GM21576 (cell line): Measurements from ENCODE around the gene TAF1B.
"Not testable (repeated sequence)": the region's sequence is repeated elsewhere in the genome, so short reads cannot be mapped to it uniquely, and the experiment has no call there.

Experiments used
- ATAC-seq: cut with Tn5 transposase; IDR thresholded peaks from one replicate; pipeline ENCODE4 v1.9.1; 2021; ENCODE audit warnings: mild to moderate bottlenecking, moderate library complexity; ENCODE audit not compliant: unreplicated experiment

TAF1B gene

DNA sequence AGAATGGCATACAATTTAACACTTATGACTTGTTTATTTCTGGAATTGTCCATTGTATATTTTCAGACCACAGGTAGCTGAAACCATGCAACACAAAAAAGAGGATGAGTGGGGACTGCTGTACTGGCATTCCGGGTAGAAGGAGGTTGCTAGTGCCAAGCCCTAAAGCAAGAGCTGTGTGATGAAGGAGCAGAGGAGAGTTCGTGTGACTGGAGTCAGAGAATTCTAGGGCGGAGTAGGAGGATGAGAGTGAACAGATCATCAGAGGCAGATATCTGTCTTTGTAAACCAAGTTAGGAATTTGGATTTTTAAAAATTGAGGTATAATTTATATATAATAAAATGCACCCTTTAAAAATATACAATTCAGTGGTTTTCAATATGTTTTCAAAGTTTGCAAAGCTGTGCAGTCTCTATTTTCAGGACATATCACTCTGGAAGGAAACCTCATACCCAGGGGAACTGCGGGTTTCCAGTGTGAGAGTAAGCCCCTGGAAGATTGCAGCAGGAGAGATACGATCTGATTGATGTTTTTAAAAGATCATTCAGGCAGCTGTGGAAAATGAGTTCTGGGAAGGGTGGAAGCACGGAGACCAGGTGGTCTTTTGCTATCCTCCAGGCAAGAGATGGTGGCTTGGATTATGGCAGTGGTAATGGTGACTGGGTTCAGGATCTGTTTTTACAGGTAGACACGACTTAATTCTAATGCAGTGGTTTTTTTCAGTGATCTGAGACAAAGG lies 36.4 kb downstream of the TAF1B start:
- ATAC-seq, result no peak

DNA sequence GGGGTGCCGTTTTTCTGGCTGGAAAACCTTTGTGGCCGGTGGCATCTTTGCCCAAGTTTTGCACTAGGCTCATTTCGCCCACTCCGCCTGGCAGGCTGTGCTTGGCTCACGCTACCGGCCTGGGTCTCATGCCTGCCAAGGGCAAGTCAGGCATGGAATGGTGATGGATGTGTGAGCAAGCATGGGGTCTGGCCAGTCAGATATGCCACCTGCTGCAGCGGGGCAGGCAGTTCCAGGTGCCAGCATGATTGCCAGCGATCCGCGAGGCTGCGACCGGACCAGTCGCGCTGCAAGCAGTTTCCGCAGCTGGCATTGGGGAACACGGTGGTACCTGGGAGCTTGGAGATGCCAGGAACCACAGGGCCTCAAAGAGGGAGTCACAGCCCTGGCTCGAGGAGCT lies 40.6 kb downstream of the TAF1B start:
- no peak for ATAC-seq

DNA sequence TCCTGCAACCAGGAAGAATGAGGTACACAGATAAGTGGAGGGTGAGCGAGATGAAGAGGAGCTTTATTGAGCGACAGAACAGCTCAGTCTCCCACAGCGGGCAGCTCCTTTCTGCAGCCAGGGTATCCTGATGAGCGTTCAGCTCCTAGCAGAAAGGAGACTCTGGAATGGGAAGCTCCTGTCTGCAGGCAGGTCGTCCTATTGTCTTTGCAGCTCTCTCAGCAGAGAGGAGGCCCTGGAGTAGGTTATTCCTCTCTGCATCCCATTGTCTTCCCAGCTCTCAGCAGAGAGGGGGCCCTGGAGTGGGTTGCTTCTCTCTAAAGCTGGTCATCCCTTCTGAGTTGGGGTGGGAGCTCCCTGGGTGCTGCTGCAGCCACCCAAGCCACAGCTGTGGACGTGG lies 41.2 kb downstream of the TAF1B start:
- no peak for ATAC-seq

DNA sequence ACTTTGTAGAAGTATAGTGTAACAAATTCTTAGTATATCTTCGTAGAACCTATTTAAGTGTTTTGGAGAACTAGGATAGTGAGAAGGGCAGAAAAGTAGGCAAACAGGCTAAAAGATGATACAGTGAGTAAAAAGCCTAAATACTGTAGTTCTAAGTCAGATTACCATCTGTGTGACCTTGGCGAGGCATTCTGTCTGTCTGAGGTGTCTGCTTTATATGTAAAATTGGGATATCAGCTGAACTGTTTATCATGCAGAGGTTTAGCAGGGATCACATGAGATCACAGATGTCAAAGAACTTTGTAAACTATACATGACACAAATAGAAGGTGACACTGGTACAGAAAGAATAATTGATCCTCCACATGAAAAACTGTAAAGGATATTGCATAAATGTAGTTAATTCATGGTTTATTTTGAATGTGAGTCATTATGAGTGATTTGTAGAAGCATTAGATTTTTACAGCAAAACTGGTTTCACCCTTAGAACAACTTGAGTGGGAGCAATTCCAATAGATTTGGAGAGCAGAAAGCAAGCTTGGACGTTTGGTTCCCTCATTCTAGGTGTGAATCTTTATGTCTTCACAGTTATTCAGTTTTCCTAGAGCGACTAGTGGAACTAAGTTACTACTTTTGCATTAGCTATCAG lies 41.9 kb downstream of the TAF1B start:
- no peak for ATAC-seq

DNA sequence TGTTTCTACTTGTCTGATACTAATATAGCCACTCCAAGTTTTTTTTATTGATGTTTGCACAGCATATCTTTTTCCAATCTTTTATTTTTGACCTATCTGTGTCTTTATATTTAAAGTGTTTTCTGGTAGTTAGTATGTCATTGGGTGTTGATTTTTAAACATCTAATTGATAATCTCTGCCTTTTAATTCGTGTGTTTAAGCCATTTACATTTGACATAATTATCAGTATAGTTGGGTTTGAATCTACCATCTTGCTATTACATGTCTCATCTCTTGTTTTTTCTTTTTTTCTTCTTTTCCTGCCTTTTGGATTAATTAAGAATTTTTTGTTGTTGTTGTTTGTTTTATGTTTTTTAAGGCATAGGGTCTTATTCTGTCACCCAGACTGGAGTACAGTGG lies 44.2 kb downstream of the TAF1B start:
- no peak for ATAC-seq

DNA sequence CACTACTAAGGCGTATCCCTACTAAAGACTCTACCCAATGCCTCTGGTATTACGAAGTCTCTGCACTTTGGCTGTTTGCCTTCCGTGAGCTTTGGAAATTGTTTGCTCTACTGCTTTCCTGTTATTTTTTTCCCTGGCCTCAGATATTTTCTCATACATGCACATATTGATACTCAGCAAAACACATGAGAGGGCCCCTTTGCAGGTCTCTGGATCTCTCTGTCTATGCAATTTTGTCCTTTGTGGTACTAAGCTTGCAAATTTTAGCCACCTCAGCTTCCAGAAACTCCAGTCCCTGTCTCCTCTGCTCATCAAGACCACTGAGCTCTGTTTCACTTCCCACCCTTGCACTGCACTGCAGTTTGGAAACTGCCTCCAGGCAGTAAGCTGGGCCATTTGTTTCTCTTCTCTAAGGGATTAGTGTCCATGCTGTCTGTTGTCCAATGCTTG lies 46.6 kb downstream of the TAF1B start:
- ATAC-seq, result no peak

DNA sequence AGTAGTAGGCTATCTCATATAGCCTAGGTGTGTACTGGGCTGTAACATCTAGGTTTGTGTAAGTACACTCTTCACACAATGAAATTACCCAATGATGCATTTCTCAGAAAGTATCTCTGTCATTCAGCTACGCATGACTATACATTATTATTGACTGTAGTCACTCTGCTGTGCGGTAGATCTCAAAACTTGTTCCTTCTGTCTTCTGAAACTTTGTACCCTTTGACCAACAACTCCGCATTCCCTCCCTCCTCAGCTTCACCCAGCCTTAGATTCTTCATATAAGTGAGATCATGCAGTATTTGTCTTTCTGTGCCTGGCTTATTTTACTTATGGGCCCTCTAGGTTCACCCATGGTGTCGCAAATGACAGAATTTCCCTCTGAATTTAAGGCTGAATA lies 49.0 kb downstream of the TAF1B start:
- ATAC-seq, result no peak

DNA sequence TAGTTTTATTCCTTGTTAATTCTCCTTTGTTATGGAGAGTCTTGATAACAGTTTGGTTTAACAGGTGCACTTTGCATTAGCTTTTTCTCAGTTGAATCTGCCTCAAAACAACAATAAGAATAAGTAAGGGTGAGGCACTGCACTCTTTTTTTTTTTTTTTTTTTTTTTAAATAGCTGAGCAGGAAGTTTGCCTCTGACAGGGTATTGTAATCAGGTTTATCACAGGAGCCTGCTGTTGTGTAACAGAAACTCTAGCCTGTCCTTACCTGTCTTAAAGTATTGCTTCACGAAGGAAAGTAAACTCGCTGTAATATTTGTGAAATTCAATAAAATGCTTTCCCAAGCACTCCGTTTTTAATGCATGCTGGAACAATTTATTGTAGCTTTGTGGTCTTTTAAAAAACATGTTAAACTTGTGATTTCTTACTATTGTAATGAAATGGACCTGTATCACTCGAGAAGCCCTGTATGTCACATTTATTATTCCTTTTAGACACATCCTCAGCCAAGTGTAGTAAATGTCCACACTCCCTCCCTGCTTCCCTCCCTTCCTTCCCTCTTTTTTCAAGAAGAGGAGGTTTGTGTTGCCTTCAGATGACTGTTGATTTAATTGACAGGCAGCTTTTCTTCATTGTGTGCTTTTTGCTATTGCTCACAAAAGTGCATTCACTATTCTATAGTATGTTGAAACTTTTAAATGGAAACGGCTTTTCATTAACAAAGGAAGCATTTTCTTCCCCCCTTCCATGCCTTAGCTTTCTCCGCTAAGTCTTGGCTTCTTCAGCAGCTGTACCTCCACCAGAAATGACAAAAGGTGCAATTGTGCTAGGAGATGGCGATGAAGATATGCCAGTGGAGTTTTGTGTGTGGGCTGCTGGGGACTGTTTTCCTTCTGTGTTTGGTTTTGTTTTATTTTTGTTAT lies 52.7 kb downstream of the TAF1B start:
- no peak for ATAC-seq

DNA sequence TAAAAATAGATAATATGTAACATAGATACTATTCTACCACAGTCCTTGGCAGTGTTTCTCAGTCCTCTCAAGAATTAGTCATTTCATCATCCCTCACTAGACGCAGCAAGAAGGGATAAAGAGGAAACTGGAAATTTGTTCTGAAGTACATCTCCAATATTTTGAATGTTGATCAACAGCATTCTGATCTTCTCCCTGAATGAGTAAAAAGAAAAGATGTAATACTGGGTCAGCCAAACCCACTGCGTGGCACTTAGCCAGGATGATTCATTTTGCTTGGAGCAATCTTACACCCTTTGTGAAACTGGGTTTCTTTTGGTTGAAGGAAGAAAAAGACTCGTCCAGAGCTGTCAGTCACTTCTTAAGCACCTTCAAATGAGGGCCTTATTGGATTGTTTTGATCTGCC lies 54.1 kb downstream of the TAF1B start:
- no peak for ATAC-seq

DNA sequence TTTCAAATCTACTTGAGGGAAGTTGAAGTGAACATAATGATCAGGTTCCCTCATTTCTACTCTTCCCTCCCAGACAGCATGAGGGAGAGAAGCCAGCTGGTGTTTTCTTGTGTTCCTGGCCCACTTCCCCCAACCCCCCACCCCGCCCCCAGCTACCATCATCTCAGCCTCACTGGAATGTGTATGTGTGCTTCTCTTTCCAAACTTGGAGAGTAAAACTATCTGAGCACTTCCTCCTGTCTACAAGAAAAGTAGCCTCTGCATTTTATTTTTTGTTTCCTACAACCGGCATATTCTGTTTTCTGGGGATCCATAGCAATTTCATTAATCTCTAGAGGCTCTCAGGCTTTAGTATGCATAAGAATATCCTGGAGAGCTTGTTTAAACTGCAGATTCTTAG lies 54.6 kb downstream of the TAF1B start:
- ATAC-seq, result no peak

DNA sequence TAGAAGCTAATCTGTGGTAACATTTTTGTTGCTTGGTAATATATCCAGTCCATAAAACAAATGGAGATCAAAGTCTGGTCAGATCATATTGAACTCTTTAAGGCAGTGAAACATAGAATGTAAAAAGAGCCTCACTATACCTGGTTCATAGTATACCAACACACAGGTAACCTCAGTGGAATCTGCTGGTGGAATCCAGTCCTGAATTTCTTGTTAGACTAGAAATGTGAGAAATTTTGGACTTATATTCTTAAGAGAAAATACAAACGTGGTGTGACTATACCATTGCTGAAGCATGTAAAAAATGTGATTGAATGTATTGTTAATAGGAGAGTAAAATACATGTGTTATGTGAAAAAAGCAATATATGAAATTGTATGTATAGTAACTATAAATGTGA lies 62.1 kb downstream of the TAF1B start:
- ATAC-seq, result no peak

DNA sequence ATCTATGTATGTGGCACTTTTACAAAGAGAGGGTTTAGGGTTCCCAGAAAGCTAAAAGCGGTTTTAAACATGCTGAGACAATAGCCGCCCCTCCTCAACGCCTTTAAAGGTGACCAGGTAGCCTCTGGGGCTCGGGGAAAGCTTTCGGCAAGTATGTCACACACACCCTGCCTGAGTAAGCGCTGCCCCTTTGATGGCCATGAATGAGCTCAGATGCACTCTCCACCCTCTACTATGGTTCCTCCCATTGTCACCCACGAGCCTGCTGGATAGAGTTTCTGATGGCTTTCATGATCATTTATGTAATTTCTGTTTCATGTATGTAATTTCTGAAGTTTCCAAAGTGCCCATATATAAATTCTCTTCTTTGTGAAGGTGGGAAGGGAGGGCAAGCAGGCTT lies 64.1 kb downstream of the TAF1B start:
- no peak for ATAC-seq

DNA sequence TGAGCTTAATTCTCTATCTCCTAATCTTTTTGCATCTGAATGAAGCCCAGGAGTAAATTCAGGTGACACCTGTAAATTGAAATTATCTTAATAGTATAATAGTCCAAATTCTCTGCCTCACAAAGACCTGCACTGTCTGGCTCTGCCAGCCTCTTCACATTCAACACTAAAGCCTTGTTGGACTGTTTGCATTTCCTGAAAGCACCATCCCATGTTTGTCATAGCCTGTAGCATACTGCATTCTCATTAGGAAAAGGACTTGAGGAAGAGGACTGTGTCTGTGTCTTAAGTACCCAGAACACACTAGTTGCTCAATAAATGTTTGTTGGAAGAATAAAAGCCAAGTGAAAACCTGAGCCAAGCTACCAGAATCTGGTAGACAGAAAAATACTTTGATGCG lies 65.4 kb downstream of the TAF1B start:
- ATAC-seq, result no peak

DNA sequence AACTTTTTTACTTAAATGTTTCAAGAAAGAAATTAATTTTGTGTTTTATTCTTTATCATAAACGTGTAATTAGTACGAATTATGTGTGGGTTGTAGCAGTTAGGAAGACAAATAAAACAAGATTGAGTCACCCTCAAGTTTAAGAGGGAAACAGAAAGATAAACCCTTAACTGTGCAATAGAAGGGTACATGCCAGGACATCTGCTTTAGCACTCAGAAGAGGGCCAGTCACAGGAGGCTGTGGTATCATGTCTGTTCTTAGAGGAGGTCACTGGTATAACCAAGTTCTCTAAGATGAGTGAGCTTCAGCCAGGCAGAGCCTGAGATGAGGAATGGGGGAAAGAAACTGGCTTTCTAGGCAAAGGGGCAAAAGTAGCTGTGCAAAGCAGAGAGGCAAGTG lies 65.8 kb downstream of the TAF1B start:
- ATAC-seq, result no peak

DNA sequence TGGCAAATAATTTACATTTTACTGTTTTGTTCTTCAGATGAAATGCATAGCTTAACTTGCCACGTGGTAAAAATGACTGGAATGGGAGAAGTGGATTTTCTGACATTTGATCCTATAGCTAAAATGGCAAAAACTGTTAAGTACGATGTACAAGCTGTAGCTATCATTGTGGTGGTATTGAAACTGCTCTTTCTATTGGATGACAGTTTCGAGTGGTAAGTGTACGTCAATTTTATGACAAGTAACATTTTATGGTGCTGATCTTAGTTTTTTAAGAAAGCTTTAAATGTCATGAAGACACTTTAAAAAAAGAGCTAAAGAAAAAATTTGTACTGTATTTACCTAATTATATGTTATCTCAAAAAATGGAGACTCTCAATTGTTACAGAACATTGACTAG lies 67.4 kb downstream of the TAF1B start:
- ATAC-seq, result no peak

DNA sequence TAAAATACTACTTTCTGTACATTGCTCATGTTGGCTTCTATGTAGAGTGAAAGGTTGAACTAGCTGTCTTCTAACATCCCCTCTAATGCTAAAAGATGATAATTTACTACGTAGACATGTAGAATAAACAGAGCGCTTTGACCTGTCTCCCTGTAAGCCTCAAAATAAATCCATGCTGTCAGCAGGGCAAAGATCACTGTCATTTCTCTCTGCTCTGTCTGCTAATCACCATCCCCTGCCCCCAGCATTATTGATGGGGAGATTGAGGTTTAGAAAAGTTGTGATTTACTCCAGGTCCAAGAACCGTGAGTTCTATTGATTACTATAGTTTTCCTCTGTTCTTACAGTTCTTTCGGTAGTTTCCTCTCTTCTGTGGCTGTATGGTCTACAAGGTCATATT lies 69.2 kb downstream of the TAF1B start:
- no peak for ATAC-seq

DNA sequence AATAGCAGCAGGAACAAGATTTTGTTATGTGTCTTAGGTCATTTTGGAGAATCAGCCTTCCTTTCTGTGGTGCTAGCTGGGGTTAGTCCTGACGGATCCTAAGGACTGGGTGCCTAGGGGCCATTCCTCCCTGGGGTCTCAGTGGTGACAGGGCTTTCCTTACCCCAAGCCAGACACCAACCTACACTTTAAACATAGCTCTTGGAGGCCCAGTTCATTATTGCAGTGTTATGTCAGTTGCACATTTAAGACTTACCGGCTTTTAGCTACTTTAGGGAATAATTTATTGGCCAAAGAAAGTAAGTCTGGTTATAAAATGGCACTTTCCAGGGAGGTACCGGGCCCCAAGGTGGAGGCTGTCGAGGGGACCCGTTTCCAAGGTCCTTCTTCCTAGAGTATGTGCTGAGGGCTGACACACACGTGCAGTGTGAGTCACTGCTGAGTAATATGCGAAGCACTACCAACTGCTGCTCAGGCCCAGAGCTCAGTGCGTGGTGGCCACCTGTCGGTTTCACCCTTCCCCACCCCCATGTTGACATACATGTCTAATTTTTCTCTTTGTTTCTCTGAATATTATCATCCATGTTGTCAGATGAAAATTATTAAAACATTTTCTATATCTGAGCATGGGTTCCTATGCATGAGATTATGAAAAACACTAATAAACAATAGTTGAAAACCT lies 71.3 kb downstream of the TAF1B start:
- peak; percentile 100 for ATAC-seq

DNA sequence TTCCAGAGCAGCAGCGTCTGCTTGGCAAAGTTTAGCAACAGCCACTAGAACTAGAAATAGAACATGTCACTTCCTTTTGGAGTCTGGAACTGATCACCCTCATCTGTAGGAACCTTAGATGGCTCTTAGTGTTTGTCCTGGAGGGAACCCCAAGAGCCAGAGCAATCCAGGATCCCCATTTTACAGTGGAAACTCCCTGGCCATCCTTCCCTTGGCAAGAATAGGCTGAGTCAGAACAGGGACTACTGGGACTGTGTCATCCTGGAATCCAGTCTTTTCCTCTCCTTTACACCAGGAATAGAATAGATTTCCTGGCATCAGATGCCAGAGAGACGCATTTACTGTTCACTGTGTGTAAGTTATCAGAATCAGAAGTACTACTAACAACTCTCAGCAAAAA lies 75.0 kb downstream of the TAF1B start:
- no peak for ATAC-seq

DNA sequence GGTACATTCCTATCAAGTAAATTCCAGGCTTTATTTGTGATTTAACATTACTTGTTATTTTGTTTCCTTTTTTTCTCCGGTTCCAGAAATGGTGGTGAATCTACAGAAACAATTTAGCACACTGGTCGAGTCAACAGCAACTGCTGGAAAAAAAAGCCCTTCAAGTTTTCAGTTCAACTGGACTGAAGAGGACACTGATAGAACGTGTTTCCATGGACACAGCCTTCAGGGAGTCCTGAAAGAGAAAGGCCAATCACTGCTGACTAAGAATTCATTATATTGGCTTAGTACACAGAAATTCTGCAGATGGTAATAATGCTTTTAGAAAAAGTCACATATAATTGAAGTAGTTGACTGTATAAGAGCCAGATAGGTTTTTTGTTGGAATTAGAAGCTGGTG lies 76.2 kb downstream of the TAF1B start:
- no peak for ATAC-seq

DNA sequence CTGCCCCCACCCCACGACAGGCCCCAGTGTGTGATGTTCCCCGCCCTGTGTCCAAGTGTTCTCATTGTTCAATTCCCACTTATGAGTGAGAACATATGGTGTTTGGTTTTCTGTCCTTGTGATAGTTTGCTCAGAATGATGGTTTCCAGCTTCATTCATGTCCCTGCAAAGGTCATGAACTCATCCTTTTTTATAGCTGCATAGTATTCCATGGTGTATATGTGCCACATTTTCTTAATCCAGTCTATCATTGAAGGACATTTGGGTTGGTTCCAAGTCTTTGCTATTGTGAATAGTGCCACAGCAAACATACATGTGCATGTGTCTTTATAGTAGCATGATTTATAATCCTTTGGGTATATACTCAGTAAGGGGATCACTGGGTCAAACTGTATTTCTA lies 83.7 kb downstream of the TAF1B start:
- not testable (repeated sequence) for ATAC-seq

DNA sequence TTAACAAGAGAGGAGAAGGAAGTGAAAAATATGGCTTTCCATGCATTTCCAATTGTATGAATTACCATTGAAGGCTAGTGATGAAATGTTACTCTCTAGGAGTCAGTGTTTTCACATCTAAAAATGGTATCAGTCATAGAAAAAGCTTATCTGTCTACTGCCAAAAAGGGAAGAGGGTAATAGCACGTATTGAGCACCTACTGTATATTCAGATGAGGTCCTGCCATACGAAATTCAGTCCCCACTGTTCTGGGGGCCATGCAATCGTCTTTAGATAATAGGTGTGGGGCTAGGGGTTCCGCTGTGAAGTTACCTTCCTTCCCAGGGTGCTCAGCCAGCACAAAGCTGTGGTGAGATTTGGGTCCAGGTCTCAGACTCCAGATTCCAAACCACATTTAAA lies 94.0 kb downstream of the TAF1B start:
- ATAC-seq, result no peak
